ENCODE data around the gene GTF3C1.

The GTF3C1 gene

GRCh38 chr16:27550582-27550920, 838 bp upstream of the GTF3C1 start:
- Mint-ChIP-seq H3K4me3 (peak overlapping the region; percentile 87), H3K9me3 (no peaks in the 10 kb centered on the region), H3K4me1 (ENCODE audit: low read depth) (peaks cover 40% of the 10 kb centered on the region), H3K36me3 (ENCODE audit: low read depth) (peaks cover 34% of the 10 kb centered on the region), H3K27me3 (no peaks in the 10 kb centered on the region), H3K27ac (peak overlapping the region; percentile 86)
- intact Hi-C loops (cut with micrococcal nuclease) = no loop called here

GRCh38 chr16:27549464-27549745, 308 bp downstream of the GTF3C1 start:
- Mint-ChIP-seq H3K4me1 (ENCODE audit: low read depth) (peaks cover 40% of the 10 kb centered on the region), H3K4me3 (peak overlapping the region; percentile 87), H3K36me3 (ENCODE audit: low read depth) (peaks cover 46% of the 10 kb centered on the region), H3K27me3 (no peaks in the 10 kb centered on the region), H3K27ac (peak overlapping the region; percentile 86), H3K9me3 (no peaks in the 10 kb centered on the region)
- intact Hi-C loops (cut with micrococcal nuclease) = no loop called here

- H3K4me1 Mint-ChIP-seq (ENCODE audit: low read depth) = peaks cover 40% of the 10 kb centered on the region
- no peak overlapping the region for H3K4me3 Mint-ChIP-seq
- H3K36me3 Mint-ChIP-seq (ENCODE audit: low read depth) = peaks cover 61% of the 10 kb centered on the region
- H3K9me3 Mint-ChIP-seq = no peaks in the 10 kb centered on the region
- no peak overlapping the region for H3K27ac Mint-ChIP-seq
- H3K27me3 Mint-ChIP-seq = no peaks in the 10 kb centered on the region
- intact Hi-C loops (cut with micrococcal nuclease) = no loop called here
Measured at GRCh38 chr16:27547851-27548250, 1.9 kb downstream of the GTF3C1 start.

- H3K9me3 Mint-ChIP-seq = no peaks in the 10 kb centered on the region
- no peak overlapping the region for H3K4me3 Mint-ChIP-seq
Measured at GRCh38 chr16:27547134-27547533, 2.6 kb downstream of the GTF3C1 start.

GRCh38 chr16:27544671-27545070, 5.0 kb downstream of the GTF3C1 start:
- H3K9me3 Mint-ChIP-seq = no peaks in the 10 kb centered on the region
- no peaks in the 10 kb centered on the region for H3K27me3 Mint-ChIP-seq
- peaks cover 84% of the 10 kb centered on the region for H3K36me3 Mint-ChIP-seq (ENCODE audit: low read depth)
- no peak overlapping the region for H3K4me3 Mint-ChIP-seq
- peaks cover 28% of the 10 kb centered on the region for H3K4me1 Mint-ChIP-seq (ENCODE audit: low read depth)
- intact Hi-C loops (cut with micrococcal nuclease) = no loop called here
- H3K27ac Mint-ChIP-seq = no peak overlapping the region

More at GRCh38 chr16:27547134-27547533, 2.6 kb downstream of the GTF3C1 start:
- H3K4me1 Mint-ChIP-seq (ENCODE audit: low read depth) = peaks cover 40% of the 10 kb centered on the region
- peaks cover 68% of the 10 kb centered on the region for H3K36me3 Mint-ChIP-seq (ENCODE audit: low read depth)
- H3K27ac Mint-ChIP-seq = no peak overlapping the region
- intact Hi-C loops (cut with micrococcal nuclease) = no loop called here
- no peaks in the 10 kb centered on the region for H3K27me3 Mint-ChIP-seq

GRCh38 chr16:27543801-27544200, 5.9 kb downstream of the GTF3C1 start:
- no peak overlapping the region for H3K4me3 Mint-ChIP-seq
- no peak overlapping the region for H3K27ac Mint-ChIP-seq
- H3K4me1 Mint-ChIP-seq (ENCODE audit: low read depth) = peaks cover 22% of the 10 kb centered on the region
- H3K27me3 Mint-ChIP-seq = no peaks in the 10 kb centered on the region
- peaks cover 86% of the 10 kb centered on the region for H3K36me3 Mint-ChIP-seq (ENCODE audit: low read depth)
- intact Hi-C loops (cut with micrococcal nuclease) = no loop called here
- H3K9me3 Mint-ChIP-seq = no peaks in the 10 kb centered on the region

- intact Hi-C loops (cut with micrococcal nuclease) = no loop called here
- peaks cover 94% of the 10 kb centered on the region for H3K36me3 Mint-ChIP-seq (ENCODE audit: low read depth)
- no peak overlapping the region for H3K27ac Mint-ChIP-seq
- H3K4me1 Mint-ChIP-seq (ENCODE audit: low read depth) = no peaks in the 10 kb centered on the region
- no peak overlapping the region for H3K4me3 Mint-ChIP-seq
- H3K27me3 Mint-ChIP-seq = no peaks in the 10 kb centered on the region
- no peaks in the 10 kb centered on the region for H3K9me3 Mint-ChIP-seq
Measured at GRCh38 chr16:27539636-27540035, 10.1 kb downstream of the GTF3C1 start.

- H3K27ac Mint-ChIP-seq = no peak overlapping the region
Measured at GRCh38 chr16:27539120-27539519, 10.6 kb downstream of the GTF3C1 start.

GRCh38 chr16:27538528-27538927, 11.2 kb downstream of the GTF3C1 start:
- Mint-ChIP-seq H3K4me3 (no peak overlapping the region), H3K27ac (no peak overlapping the region), H3K9me3 (no peaks in the 10 kb centered on the region), H3K27me3 (no peaks in the 10 kb centered on the region), H3K4me1 (ENCODE audit: low read depth) (no peaks in the 10 kb centered on the region), H3K36me3 (ENCODE audit: low read depth) (peaks cover 92% of the 10 kb centered on the region)
- intact Hi-C loops (cut with micrococcal nuclease) = no loop called here

More at GRCh38 chr16:27539120-27539519, 10.6 kb downstream of the GTF3C1 start:
- Mint-ChIP-seq H3K27me3 (no peaks in the 10 kb centered on the region), H3K36me3 (ENCODE audit: low read depth) (peaks cover 92% of the 10 kb centered on the region), H3K4me3 (no peak overlapping the region), H3K9me3 (no peaks in the 10 kb centered on the region), H3K4me1 (ENCODE audit: low read depth) (no peaks in the 10 kb centered on the region)
- intact Hi-C loops (cut with micrococcal nuclease) = no loop called here

- H3K27me3 Mint-ChIP-seq = no peaks in the 10 kb centered on the region
- H3K4me1 Mint-ChIP-seq (ENCODE audit: low read depth) = peaks cover 14% of the 10 kb centered on the region
- intact Hi-C loops (cut with micrococcal nuclease) = no loop called here
- peaks cover 93% of the 10 kb centered on the region for H3K36me3 Mint-ChIP-seq (ENCODE audit: low read depth)
- no peak overlapping the region for H3K27ac Mint-ChIP-seq
- no peak overlapping the region for H3K4me3 Mint-ChIP-seq
- H3K9me3 Mint-ChIP-seq = no peaks in the 10 kb centered on the region
Measured at GRCh38 chr16:27534256-27534655, 15.5 kb downstream of the GTF3C1 start.

GRCh38 chr16:27531826-27532800, 17.6 kb downstream of the GTF3C1 start:
- Mint-ChIP-seq H3K36me3 (ENCODE audit: low read depth) (peaks cover 93% of the 10 kb centered on the region), H3K27me3 (no peaks in the 10 kb centered on the region), H3K4me3 (no peak overlapping the region), H3K4me1 (ENCODE audit: low read depth) (peaks cover 14% of the 10 kb centered on the region), H3K9me3 (no peaks in the 10 kb centered on the region), H3K27ac (no peak overlapping the region)
- intact Hi-C loops (cut with micrococcal nuclease) = no loop called here

GRCh38 chr16:27531186-27531585, 18.5 kb downstream of the GTF3C1 start:
- Mint-ChIP-seq H3K9me3 (no peaks in the 10 kb centered on the region), H3K36me3 (ENCODE audit: low read depth) (peaks cover 93% of the 10 kb centered on the region), H3K27ac (peak overlapping the region; percentile 2), H3K4me3 (no peak overlapping the region), H3K27me3 (no peaks in the 10 kb centered on the region), H3K4me1 (ENCODE audit: low read depth) (peaks cover 14% of the 10 kb centered on the region)
- intact Hi-C loops (cut with micrococcal nuclease) = no loop called here

- intact Hi-C loops (cut with micrococcal nuclease) = no loop called here
- no peak overlapping the region for H3K27ac Mint-ChIP-seq
- peaks cover 95% of the 10 kb centered on the region for H3K36me3 Mint-ChIP-seq (ENCODE audit: low read depth)
- H3K4me1 Mint-ChIP-seq (ENCODE audit: low read depth) = peaks cover 14% of the 10 kb centered on the region
- H3K4me3 Mint-ChIP-seq = no peak overlapping the region
- H3K27me3 Mint-ChIP-seq = no peaks in the 10 kb centered on the region
- no peaks in the 10 kb centered on the region for H3K9me3 Mint-ChIP-seq
Measured at GRCh38 chr16:27529962-27530361, 19.8 kb downstream of the GTF3C1 start.

- Mint-ChIP-seq H3K9me3 (no peaks in the 10 kb centered on the region), H3K36me3 (ENCODE audit: low read depth) (peaks cover 97% of the 10 kb centered on the region), H3K27me3 (no peaks in the 10 kb centered on the region), H3K4me1 (ENCODE audit: low read depth) (peaks cover 14% of the 10 kb centered on the region), H3K27ac (no peak overlapping the region), H3K4me3 (no peak overlapping the region)
- intact Hi-C loops (cut with micrococcal nuclease) = no loop called here
Measured at GRCh38 chr16:27528294-27528693, 21.4 kb downstream of the GTF3C1 start.

- Mint-ChIP-seq H3K9me3 (no peaks in the 10 kb centered on the region), H3K27ac (no peak overlapping the region), H3K36me3 (ENCODE audit: low read depth) (peaks cover 96% of the 10 kb centered on the region), H3K4me1 (ENCODE audit: low read depth) (peaks cover 12% of the 10 kb centered on the region), H3K27me3 (no peaks in the 10 kb centered on the region), H3K4me3 (no peak overlapping the region)
- intact Hi-C loops (cut with micrococcal nuclease) = no loop called here
Measured at GRCh38 chr16:27526180-27526579, 23.5 kb downstream of the GTF3C1 start.
